ENCODE measurements around the gene KRTAP1-3. TPM values are rescaled to one million over a fixed set of nuclear protein-coding genes. Genes with fewer than 3 reads are reported as not detected.
"Not testable (repeated sequence)": the region's sequence is repeated elsewhere in the genome, so short reads cannot be mapped to it uniquely, and the experiment has no call there.

The KRTAP1-3 gene
- total RNA-seq, 4 donors from 2014 or later: not detected

GRCh38 chr17:41058741-41059140 is 24.1 kb upstream of the KRTAP1-3 start:
- no peak for TF ChIP-seq CTCF (IDR thresholded peaks at IDR 0.05)
- DNase-seq (ENCODE audit: low spot score) (no peak), ATAC-seq (ENCODE audit: low FRiP score) (no peak)

GRCh38 chr17:41057547-41057946 is 22.9 kb upstream of the KRTAP1-3 start:
- DNase-seq (ENCODE audit: low spot score): no peak
- no peak for ATAC-seq (ENCODE audit: low FRiP score)
- no peak for TF ChIP-seq CTCF (IDR thresholded peaks at IDR 0.05)

- not testable (repeated sequence) for ATAC-seq (ENCODE audit: low FRiP score); DNase-seq (ENCODE audit: low spot score)
These were observed 20.5 kb upstream of the KRTAP1-3 start, which contains the start of gene KRTAP2-2 for GRCh38 chr17:41055130-41055529. TSS of gene KRTAP2-2 (minus strand) at chr17:41055230. CDS start at chr17:41055211, 19 bp downstream.

GRCh38 chr17:41054556-41054955 is 19.9 kb upstream of the KRTAP1-3 start:
- not testable (repeated sequence) for DNase-seq (ENCODE audit: low spot score); ATAC-seq (ENCODE audit: low FRiP score)

- ATAC-seq (ENCODE audit: low FRiP score) (no peak), DNase-seq (ENCODE audit: low spot score) (no peak)
- TF ChIP-seq CTCF (IDR thresholded peaks at IDR 0.05): no peak
These were observed 19.4 kb upstream of the KRTAP1-3 start for GRCh38 chr17:41054025-41054424.

- no peak for TF ChIP-seq CTCF (IDR thresholded peaks at IDR 0.05)
- DNase-seq (ENCODE audit: low spot score): no peak
- no peak for ATAC-seq (ENCODE audit: low FRiP score)
These were observed 17.9 kb upstream of the KRTAP1-3 start for GRCh38 chr17:41052566-41052965.

GRCh38 chr17:41049110-41049509 is 14.4 kb upstream of the KRTAP1-3 start:
- no peak for TF ChIP-seq CTCF (IDR thresholded peaks at IDR 0.05)
- DNase-seq (ENCODE audit: low spot score) (no peak), ATAC-seq (ENCODE audit: low FRiP score) (no peak)

- no peak for DNase-seq (ENCODE audit: low spot score)
- no peak for ATAC-seq (ENCODE audit: low FRiP score)
- no peak for TF ChIP-seq CTCF (IDR thresholded peaks at IDR 0.05)
These were observed 13.8 kb upstream of the KRTAP1-3 start for GRCh38 chr17:41048441-41048840.

GRCh38 chr17:41046735-41047465 is 12.2 kb upstream of the KRTAP1-3 start, which contains the start of gene KRTAP2-1:
TSS of gene KRTAP2-1 (minus strand) at chr17:41047316. CDS start at chr17:41047267, 49 bp downstream.
- not testable (repeated sequence) for ATAC-seq (ENCODE audit: low FRiP score)

More at GRCh38 chr17:41046735-41047465, 12.2 kb upstream of the KRTAP1-3 start, which contains the start of gene KRTAP2-1:
- DNase-seq (ENCODE audit: low spot score): not testable (repeated sequence)
